Activated naive CD4-positive, alpha-beta T cell treated with Interleukin-2 at 50 U/mL for 16 hours (primary cell): Measurements from ENCODE around the gene HOXC12.

Experiments used
- DNase-seq: peaks from one replicate; pipeline ENCODE4 v3.0.0-alpha.2; 2020

The HOXC12 gene

DNA sequence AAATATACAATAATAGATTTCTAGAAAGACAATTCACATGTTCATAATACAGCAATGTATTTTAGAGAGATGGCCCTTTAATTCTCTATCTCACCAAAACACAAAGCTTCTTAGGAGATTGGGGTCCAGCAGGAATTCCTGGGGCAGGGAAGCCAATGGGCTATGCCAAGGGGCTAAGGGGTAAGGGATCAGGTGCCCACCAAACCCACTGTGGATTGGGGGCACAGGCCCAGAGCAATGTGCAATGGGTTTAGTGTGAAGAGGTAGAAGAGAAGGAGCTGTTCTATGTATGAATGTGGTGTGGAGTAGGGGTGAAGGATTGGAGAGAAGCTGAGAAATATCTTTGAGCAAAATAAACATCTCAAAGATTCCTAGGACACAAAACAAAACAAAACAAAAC, 13.5 kb upstream of the HOXC12 start:
- no peak for DNase-seq

GRCh38 chr12:53941750-53942149, 13.0 kb upstream of the HOXC12 start:
- no peak for DNase-seq

GRCh38 chr12:53942467-53942997, 12.2 kb upstream of the HOXC12 start:
- DNase-seq: no peak

- DNase-seq: no peak
These were observed 10.5 kb upstream of the HOXC12 start for GRCh38 chr12:53944209-53944608.

DNA sequence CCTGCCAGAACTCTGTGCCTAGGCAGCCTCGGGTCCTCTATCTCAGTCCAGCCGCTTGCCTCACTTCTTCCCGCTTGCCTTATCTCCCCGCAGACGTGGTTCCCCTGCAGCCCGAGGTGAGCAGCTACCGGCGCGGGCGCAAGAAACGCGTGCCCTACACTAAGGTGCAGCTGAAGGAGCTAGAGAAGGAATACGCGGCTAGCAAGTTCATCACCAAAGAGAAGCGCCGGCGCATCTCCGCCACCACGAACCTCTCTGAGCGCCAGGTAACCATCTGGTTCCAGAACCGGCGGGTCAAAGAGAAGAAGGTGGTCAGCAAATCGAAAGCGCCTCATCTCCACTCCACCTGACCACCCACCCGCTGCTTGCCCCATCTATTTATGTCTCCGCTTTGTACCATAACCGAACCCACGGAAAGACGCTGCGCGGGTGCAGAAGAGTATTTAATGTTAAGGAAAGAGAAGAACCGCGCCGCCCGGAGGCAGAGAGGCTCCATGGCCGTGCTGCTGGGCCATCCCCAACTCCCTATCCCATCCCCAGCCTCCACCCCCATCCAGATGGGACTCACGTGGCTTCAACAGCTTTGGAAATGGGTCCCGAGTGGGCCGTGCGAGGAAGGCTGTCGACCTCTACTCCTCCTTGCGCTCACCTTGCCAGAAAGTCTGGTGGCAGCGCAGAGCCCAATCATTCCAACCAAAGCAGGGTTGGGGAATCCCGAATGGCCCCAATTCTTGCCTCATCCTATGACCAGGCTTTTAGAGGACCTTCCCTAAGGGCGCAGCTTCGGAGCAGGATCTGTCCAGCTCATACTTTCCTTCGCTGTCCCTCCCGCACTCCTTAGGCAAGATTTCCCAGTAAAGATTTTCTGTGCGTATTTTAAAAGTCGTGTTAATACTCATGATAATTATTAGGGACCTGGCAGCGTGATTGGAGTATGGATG, 9.5 kb upstream of the HOXC12 start:
- DNase-seq: no peak

GRCh38 chr12:53947743-53948142, 7.0 kb upstream of the HOXC12 start:
- DNase-seq: no peak

GRCh38 chr12:53948650-53949593, 5.8 kb upstream of the HOXC12 start:
- no peak for DNase-seq

- no peak for DNase-seq
These were observed 4.9 kb upstream of the HOXC12 start for GRCh38 chr12:53949631-53950436.

DNA sequence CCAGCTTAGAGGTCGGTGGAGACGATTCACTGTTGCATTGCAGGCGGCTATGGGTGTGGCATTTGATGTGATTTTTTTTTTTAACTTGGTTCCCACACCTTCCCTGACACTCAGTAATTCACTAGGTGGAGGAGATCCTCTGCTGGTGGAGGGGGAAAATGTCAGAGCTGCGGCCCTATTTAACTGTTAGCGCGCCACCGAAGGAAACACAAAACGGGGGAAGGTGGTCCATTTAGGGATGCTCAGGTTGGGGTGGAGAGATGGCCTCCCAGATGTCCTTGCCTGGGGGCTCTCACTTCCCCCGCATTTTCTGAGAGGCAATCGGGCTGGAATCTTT, 4.3 kb upstream of the HOXC12 start:
- no peak for DNase-seq

DNA sequence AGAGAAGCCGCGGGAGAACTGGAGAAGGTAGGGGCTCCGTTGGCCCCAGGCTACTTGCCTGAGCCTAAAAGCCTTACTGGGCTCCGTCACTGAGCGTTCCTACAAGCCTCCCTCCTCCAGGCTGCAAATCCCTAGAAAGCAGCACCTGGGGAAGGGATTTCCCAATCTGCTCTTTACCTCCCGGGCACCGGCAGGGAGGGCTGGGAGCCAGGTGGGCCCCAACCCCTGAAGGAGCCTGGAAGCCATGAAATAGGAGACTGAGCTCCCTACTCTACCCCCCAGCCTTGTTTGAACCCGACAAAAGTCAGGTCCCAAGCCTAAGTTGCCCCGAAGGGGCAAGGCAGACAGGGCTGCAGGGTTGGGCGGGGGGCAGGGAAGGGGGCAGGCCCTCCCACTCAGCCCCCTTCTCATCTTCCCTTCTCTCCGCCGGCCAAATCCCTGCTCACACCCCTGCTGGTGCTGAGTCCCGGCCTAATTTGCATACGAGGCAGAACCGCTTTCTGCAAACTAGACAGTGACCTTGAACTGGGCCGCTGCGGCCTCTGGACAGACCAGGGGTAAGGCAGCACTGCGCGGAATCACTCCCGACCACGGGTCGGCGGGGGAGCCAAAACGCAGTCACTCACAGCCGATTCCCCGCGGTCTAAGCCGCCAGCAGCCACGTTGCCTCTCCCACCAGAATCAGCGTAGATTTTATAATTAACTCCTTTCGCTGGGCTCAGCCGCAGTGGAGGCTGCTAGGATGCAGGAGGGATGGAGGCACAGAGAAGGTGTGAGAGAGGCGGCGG, 3.7 kb upstream of the HOXC12 start:
- no peak for DNase-seq

GRCh38 chr12:53951577-53952334, 2.9 kb upstream of the HOXC12 start:
- no peak for DNase-seq

GRCh38 chr12:53952335-53952694, 2.4 kb upstream of the HOXC12 start:
- no peak for DNase-seq

- DNase-seq: no peak
These were observed 1.6 kb upstream of the HOXC12 start for GRCh38 chr12:53952871-53953734.

DNA sequence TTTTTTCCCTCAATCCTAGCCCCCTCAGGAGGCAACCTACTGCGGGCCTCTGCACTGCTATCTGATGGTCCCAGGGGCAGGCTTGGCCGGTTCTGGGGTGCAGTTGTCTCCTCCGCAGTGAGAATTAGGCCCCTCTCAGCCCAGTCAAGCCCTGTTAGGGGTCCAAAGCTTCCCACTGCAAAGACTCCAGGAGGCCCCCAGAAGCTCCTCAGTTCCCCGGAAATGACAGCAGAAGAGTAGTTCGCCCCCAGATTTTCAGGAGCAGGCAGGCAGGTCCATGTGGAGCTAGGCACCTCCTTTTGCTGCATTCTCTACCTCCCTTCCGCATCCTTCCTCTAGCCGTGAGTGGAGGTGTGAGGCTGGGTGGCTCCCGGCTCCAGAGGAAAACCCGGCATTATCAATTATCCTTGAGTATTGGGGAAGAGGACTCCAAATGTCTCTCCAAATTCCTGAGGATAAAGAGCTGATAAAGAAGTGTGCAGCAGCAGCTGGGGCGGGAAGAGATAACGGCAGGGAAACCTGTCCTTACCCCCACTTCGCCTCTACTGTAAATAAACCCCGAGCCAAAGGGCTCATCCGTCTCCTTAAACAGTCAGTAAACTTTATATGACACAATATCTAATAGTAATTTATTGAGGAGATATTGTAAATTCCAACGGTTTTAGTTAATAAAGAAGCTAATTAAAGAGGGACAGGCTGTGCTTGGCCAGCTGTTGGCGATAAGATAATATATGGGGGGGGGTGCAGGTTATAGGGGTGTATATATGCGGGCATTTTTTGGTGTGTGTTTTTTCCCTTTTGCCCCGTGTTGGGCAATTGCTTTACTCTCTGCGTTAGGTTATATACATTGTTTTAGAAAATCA, 641 bp upstream of the HOXC12 start:
- DNase-seq: no peak

DNA sequence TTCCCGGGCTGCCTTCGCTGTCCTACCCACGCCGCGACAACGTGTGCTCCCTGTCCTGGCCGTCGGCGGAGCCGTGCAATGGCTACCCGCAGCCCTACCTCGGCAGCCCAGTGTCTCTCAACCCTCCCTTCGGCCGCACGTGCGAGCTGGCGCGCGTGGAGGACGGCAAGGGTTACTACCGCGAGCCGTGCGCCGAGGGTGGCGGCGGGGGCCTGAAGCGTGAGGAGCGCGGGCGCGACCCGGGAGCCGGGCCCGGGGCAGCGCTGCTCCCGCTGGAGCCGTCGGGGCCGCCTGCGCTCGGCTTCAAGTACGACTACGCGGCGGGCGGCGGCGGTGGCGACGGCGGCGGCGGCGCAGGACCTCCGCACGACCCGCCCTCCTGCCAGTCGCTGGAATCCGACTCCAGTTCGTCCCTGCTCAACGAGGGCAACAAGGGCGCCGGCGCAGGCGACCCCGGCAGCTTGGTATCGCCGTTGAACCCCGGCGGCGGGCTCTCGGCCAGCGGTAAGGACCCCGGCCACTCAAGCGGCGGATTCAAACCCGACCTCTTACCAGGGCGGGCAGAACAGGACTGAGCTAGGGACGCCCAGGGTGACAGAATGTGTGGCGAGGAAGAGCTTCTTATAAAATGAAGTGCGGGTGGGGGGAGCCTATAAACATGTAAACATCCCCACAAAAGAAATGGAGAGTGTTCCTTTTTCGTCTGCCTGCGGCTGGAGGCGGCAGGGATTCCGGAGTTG, 503 bp downstream of the HOXC12 start:
- no peak for DNase-seq

GRCh38 chr12:53955776-53956250, 1.1 kb downstream of the HOXC12 start:
- DNase-seq: no peak

- DNase-seq: no peak
These were observed 1.7 kb downstream of the HOXC12 start for GRCh38 chr12:53956251-53956887.
